Fibroblast of the conjunctiva (primary cell): ENCODE data around the gene SLC6A6.

ENCODE experiments used
- DNase-seq: peaks from one replicate; pipeline ENCODE4 v3.0.0-alpha.2; 2010; ENCODE audit warnings: low read depth

Gene SLC6A6

GRCh38 chr3:14402304-14402811 lies at the start of gene SLC6A6:
Gene SLC6A6, plus strand, starts transcription at chr3:14402606. Its CDS starts 41,029 bp downstream, at chr3:14443635.
- DNase-seq, result peak; percentile 66

- DNase-seq, result no peak
Measured at GRCh38 chr3:14353502-14353901, 48.9 kb upstream of the SLC6A6 start.

- no peak for DNase-seq
Measured at GRCh38 chr3:14357463-14357862, 44.9 kb upstream of the SLC6A6 start.

- peak; percentile 30 for DNase-seq
Measured at GRCh38 chr3:14358426-14359211, 43.8 kb upstream of the SLC6A6 start.

GRCh38 chr3:14359348-14359747 lies 43.1 kb upstream of the SLC6A6 start:
- DNase-seq, result no peak

- no peak for DNase-seq
Measured at GRCh38 chr3:14360123-14360881, 42.1 kb upstream of the SLC6A6 start.

- DNase-seq, result no peak
Measured at GRCh38 chr3:14361068-14361677, 41.2 kb upstream of the SLC6A6 start.

GRCh38 chr3:14362890-14363289 lies 39.5 kb upstream of the SLC6A6 start:
- DNase-seq, result no peak

- DNase-seq, result no peak
Measured at GRCh38 chr3:14363379-14363778, 39.0 kb upstream of the SLC6A6 start.

GRCh38 chr3:14363991-14364390 lies 38.4 kb upstream of the SLC6A6 start:
- DNase-seq, result no peak

GRCh38 chr3:14364580-14365292 lies 37.7 kb upstream of the SLC6A6 start:
- no peak for DNase-seq

- no peak for DNase-seq
Measured at GRCh38 chr3:14366248-14366647, 36.2 kb upstream of the SLC6A6 start.

- no peak for DNase-seq
Measured at GRCh38 chr3:14366915-14367823, 35.2 kb upstream of the SLC6A6 start.

GRCh38 chr3:14368146-14368545 lies 34.3 kb upstream of the SLC6A6 start:
- no peak for DNase-seq

- DNase-seq, result no peak
Measured at GRCh38 chr3:14368885-14369284, 33.5 kb upstream of the SLC6A6 start.

GRCh38 chr3:14369675-14370669 lies 32.4 kb upstream of the SLC6A6 start:
- DNase-seq, result no peak

GRCh38 chr3:14370720-14371572 lies 31.5 kb upstream of the SLC6A6 start:
- no peak for DNase-seq

GRCh38 chr3:14371573-14372474 lies 30.6 kb upstream of the SLC6A6 start:
- peak; percentile 24 for DNase-seq
